H9 (cell line): ENCODE measurements around the gene IGFLR1. TPM values are rescaled to one million over a fixed set of nuclear protein-coding genes. Genes with fewer than 3 reads are reported as not detected.
"Not testable (repeated sequence)": the region's sequence is repeated elsewhere in the genome, so short reads cannot be mapped to it uniquely, and the experiment has no call there.

Source experiments
- DNase-seq: peaks from one replicate; pipeline ENCODE4 v3.0.0-alpha.2; 2017
- H2AFZ ChIP-seq: one replicate; pipeline ENCODE4 v1.6.1; 2013; ENCODE audit warnings: mild to moderate bottlenecking, low read length, control low read depth, moderate library complexity
- H2AK5ac ChIP-seq: 2 replicates; pipeline ENCODE4 v1.6.1; 2013; ENCODE audit warnings: low read length, control low read depth, mixed read lengths; ENCODE audit not compliant: insufficient read length
- H2BK120ac ChIP-seq: one replicate; pipeline ENCODE4 v1.6.1; 2013; ENCODE audit warnings: low read depth, mild to moderate bottlenecking, low read length, control low read depth, inconsistent platforms; ENCODE audit not compliant: poor library complexity, severe bottlenecking
- H2BK12ac ChIP-seq: 2 replicates; pipeline ENCODE4 v1.6.1; 2013; ENCODE audit warnings: low read length, control low read depth, mixed read lengths, low read depth; ENCODE audit not compliant: insufficient read length
- H2BK15ac ChIP-seq: 2 replicates; pipeline ENCODE4 v1.6.1; 2013; ENCODE audit warnings: low read depth, low read length, control low read depth
- H2BK20ac ChIP-seq: one replicate; pipeline ENCODE4 v1.6.1; 2013; ENCODE audit warnings: low read depth, mild to moderate bottlenecking, low read length, control low read depth, inconsistent platforms; ENCODE audit not compliant: poor library complexity, severe bottlenecking
- H2BK5ac ChIP-seq: 2 replicates; pipeline ENCODE4 v1.6.1; 2013; ENCODE audit warnings: low read length, control low read depth, mixed read lengths; ENCODE audit not compliant: insufficient read length
- H3K14ac ChIP-seq: 2 replicates; pipeline ENCODE4 v1.6.1; 2013; ENCODE audit warnings: low read length, control low read depth; ENCODE audit not compliant: insufficient read depth
- H3K18ac ChIP-seq: 2 replicates; pipeline ENCODE4 v1.6.1; 2013; ENCODE audit warnings: low read depth, mild to moderate bottlenecking, mixed read lengths, low read length, control low read depth; ENCODE audit not compliant: insufficient read length
- H3K23ac ChIP-seq: 2 replicates; pipeline ENCODE4 v1.6.1; 2013; ENCODE audit warnings: low read length, control low read depth, mixed read lengths, low read depth; ENCODE audit not compliant: insufficient read length
- H3K23me2 ChIP-seq: 2 replicates; pipeline ENCODE4 v1.6.1; 2013; ENCODE audit warnings: low read depth, mild to moderate bottlenecking, mixed read lengths, low read length, control low read depth; ENCODE audit not compliant: insufficient read length, poor library complexity, severe bottlenecking
- H3K27ac ChIP-seq: 2 replicates; pipeline ENCODE4 v1.5.1; 2013; ENCODE audit warnings: low read length, control low read depth, mixed read lengths, low read depth; ENCODE audit not compliant: insufficient read length
- H3K27me3 ChIP-seq: 2 replicates; pipeline ENCODE4 v1.6.1; 2013; ENCODE audit warnings: low read length, control low read depth, inconsistent platforms; ENCODE audit not compliant: insufficient read depth
- H3K4ac ChIP-seq: 2 replicates; pipeline ENCODE4 v1.6.1; 2013; ENCODE audit warnings: low read depth, mild to moderate bottlenecking, control low read depth, inconsistent platforms, low read length, moderate library complexity
- H3K4me1 ChIP-seq: 2 replicates; pipeline ENCODE4 v1.6.1; 2013; ENCODE audit warnings: low read length, control low read depth, inconsistent platforms; ENCODE audit not compliant: insufficient read depth
- H3K4me2 ChIP-seq: 2 replicates; pipeline ENCODE4 v1.6.1; 2013; ENCODE audit warnings: low read length, control low read depth, mixed read lengths; ENCODE audit not compliant: insufficient read length, insufficient read depth
- H3K56ac ChIP-seq: 2 replicates; pipeline ENCODE4 v1.6.1; 2013; ENCODE audit warnings: low read depth, mild to moderate bottlenecking, mixed read lengths, low read length, control low read depth; ENCODE audit not compliant: insufficient read length
- H3K79me1 ChIP-seq: 2 replicates; pipeline ENCODE4 v1.6.1; 2013; ENCODE audit warnings: low read depth, mild to moderate bottlenecking, moderate library complexity, low read length, control low read depth, inconsistent platforms; ENCODE audit not compliant: insufficient read depth, poor library complexity, severe bottlenecking
- H3K79me2 ChIP-seq: 2 replicates; pipeline ENCODE4 v1.6.1; 2013; ENCODE audit warnings: low read length, control low read depth, inconsistent platforms; ENCODE audit not compliant: insufficient read depth
- H3K9ac ChIP-seq: 2 replicates; pipeline ENCODE4 v1.6.1; 2013; ENCODE audit warnings: low read length, control low read depth, mixed read lengths; ENCODE audit not compliant: insufficient read length; ENCODE audit errors: extremely low read depth
- H3K9me3 ChIP-seq: one replicate; pipeline ENCODE4 v1.6.1; 2013; ENCODE audit warnings: low read depth, low read length, inconsistent platforms; ENCODE audit not compliant: control insufficient read depth
- H3T11ph ChIP-seq: one replicate; pipeline ENCODE4 v1.6.1; 2013; ENCODE audit warnings: mild to moderate bottlenecking, low read length, control low read depth, inconsistent platforms
- H4K20me1 ChIP-seq: one replicate; pipeline ENCODE4 v1.6.1; 2013; ENCODE audit not compliant: control insufficient read depth, insufficient read length, insufficient read depth
- H4K5ac ChIP-seq: 2 replicates; pipeline ENCODE4 v1.6.1; 2013; ENCODE audit warnings: low read depth, mild to moderate bottlenecking, mixed read lengths, low read length, control low read depth; ENCODE audit not compliant: insufficient read length
- H4K8ac ChIP-seq: replicated peaks from 2 replicates; pipeline ENCODE4 v1.6.1; 2013; ENCODE audit warnings: low read length, control low read depth, mixed read lengths, low read depth; ENCODE audit not compliant: insufficient read length
- H4K91ac ChIP-seq: 2 replicates; pipeline ENCODE4 v1.6.1; 2013; ENCODE audit warnings: low read depth, mild to moderate bottlenecking, moderate library complexity, mixed read lengths, low read length, control low read depth; ENCODE audit not compliant: insufficient read length
- H3K27ac Mint-ChIP-seq, 3 experiments: 2 replicates in 2 of 3; 3 replicates in 1 of 3; pipeline ENCODE4 v1.8.0; 2020 to 2021; ENCODE audit warnings: mixed read lengths in 3 of 3, mild to moderate bottlenecking in 1 of 3, moderate library complexity in 1 of 3
- H3K27me3 Mint-ChIP-seq: 2 replicates; pipeline ENCODE4 v1.8.0; 2021; ENCODE audit warnings: low read depth, mild to moderate bottlenecking, moderate library complexity, mixed read lengths
- H3K36me3 Mint-ChIP-seq, 3 experiments: 2 replicates in 2 of 3; 3 replicates in 1 of 3; pipeline ENCODE4 v1.8.0; 2020 to 2021; ENCODE audit warnings: low read depth in 3 of 3, mixed read lengths in 3 of 3; ENCODE audit not compliant: insufficient read depth in 1 of 3
- H3K4me1 Mint-ChIP-seq, 2 experiments: 2 replicates each; pipeline ENCODE4 v1.8.0; 2020; ENCODE audit warnings: mixed read lengths in 2 of 2
- H3K4me3 Mint-ChIP-seq, 2 experiments: 2 replicates in 1 of 2; 3 replicates in 1 of 2; pipeline ENCODE4 v1.8.0; 2020 to 2021; ENCODE audit warnings: mild to moderate bottlenecking in 2 of 2, mixed read lengths in 2 of 2, moderate library complexity in 1 of 2
- H3K9me3 Mint-ChIP-seq, 2 experiments: 2 replicates in 1 of 2; 3 replicates in 1 of 2; pipeline ENCODE4 v1.8.0; 2020; ENCODE audit warnings: mild to moderate bottlenecking in 2 of 2, mixed read lengths in 2 of 2, moderate library complexity in 1 of 2
- CTCF ChIP-seq: fragments of 200-600 bp; sonication (generic); conservative IDR thresholded peaks from 3 replicates; pipeline ENCODE4 v1.8.0; 2021; ENCODE audit warnings: antibody characterized with exemption, mild to moderate bottlenecking
- WGBS: extraction: QIAGEN DNeasy Blood & Tissue Kit; methylation state at CpG from one replicate; pipeline ENCODE4 v1.1.7; 2013; ENCODE audit warnings: missing lambda C conversion rate, low lambda C conversion rate, mixed read lengths; ENCODE audit not compliant: insufficient read length; ENCODE audit errors: extremely low coverage; 5-methylcytosine and 5-hydroxymethylcytosine counted together
- total RNA-seq: library from RNA; stranded (reverse); gene quantifications from 2 replicates; pipeline ENCODE4 v1.2.1, GENCODE V29; 2021

Gene IGFLR1
- total RNA-seq, 1 experiment from 2014 or later: 2.9 TPM

DNA sequence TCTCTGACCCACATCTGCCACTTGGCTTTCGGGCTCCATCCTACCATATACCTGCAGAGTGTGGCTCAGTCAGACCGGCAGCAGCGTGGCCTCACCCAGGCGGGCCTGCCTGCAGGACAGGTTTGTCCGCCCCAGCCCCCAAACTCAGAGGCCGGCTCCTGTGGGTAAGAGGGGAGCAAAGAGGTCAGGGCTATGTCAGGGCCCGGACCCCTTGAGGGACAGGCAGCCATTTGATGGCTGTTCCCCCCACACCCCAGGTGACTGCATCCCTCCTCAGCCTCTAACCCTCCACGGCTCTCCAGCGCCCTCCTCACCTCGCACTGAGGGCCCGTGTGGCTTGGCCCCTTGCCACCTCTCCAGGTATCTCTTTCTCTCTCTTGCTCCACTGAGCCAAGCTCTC is 50.2 kb downstream of the IGFLR1 start:
- H2BK20ac ChIP-seq: no peak overlapping the region
- no peak overlapping the region for H3K27ac ChIP-seq
- H4K91ac ChIP-seq: no peak overlapping the region
- no peak overlapping the region for H2BK120ac ChIP-seq
- H2BK15ac ChIP-seq: no peak overlapping the region
- H3K4ac ChIP-seq: no peak overlapping the region
- H3K23ac ChIP-seq: no peak overlapping the region
- H3T11ph ChIP-seq: no peak overlapping the region
- H3K27me3 Mint-ChIP-seq: peaks cover 1% of the 10 kb centered on the region; the same call in 1 of the 2 replicates
- no peak overlapping the region for H2AFZ ChIP-seq
- no peak overlapping the region for H3K18ac ChIP-seq
- no CpG with 5 or more reads among the region's 11 CpGs for WGBS
- peaks cover 0 to 3% of the 10 kb centered on the region in 2 experiments; a peak in 3 of 5 replicates for H3K9me3 Mint-ChIP-seq
- no peak overlapping the region for H4K8ac ChIP-seq
- H3K79me2 ChIP-seq: no peaks in the 10 kb centered on the region
- H3K27ac Mint-ChIP-seq: no peak overlapping the region
- H2AK5ac ChIP-seq: no peak overlapping the region
- H2BK12ac ChIP-seq: no peak overlapping the region
- H3K36me3 Mint-ChIP-seq: no peaks in the 10 kb centered on the region
- no peaks in the 10 kb centered on the region for H3K9me3 ChIP-seq
- no peak overlapping the region for H2BK5ac ChIP-seq
- no peak overlapping the region for H3K56ac ChIP-seq
- H4K20me1 ChIP-seq: no peaks in the 10 kb centered on the region
- H4K5ac ChIP-seq: no peak overlapping the region
- no peaks in the 10 kb centered on the region for H3K23me2 ChIP-seq
- H3K4me2 ChIP-seq: no peak overlapping the region
- no peak overlapping the region for H3K14ac ChIP-seq
- H3K4me3 Mint-ChIP-seq: no peak overlapping the region
- no peaks in the 10 kb centered on the region for H3K79me1 ChIP-seq
- no peaks in the 10 kb centered on the region for H3K4me1 ChIP-seq
- no peak for DNase-seq
- no peaks in the 10 kb centered on the region for H3K27me3 ChIP-seq
- TF ChIP-seq CTCF: no peak
- peaks cover 3 to 8% of the 10 kb centered on the region in 2 experiments; a peak in 1 of 4 replicates for H3K4me1 Mint-ChIP-seq
- no peak overlapping the region for H3K9ac ChIP-seq

DNA sequence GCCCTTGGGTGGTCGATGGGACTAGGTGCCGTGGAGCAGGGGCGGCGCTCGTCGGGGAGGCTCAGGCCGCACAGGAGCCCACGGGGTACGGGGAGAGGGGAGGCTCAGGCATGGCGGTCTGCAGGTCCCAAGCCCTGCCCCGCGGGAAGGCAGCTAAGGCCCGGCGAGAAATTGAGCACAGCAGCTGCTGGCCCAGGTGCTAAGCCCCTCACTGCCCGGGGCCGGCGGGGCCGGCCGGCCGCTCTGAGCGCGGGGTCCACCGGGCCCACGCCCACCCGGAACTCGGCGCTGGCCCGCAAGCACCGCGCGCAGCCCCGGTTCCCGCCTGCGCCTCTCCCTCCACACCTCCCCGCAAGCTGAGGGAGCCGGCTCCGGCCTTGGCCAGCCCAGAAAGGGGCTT is 51.1 kb downstream of the IGFLR1 start:
- H3K23me2 ChIP-seq, H2BK120ac ChIP-seq, H3K23ac ChIP-seq, H3K27me3 ChIP-seq, H4K5ac ChIP-seq, DNase-seq, H3K4me3 Mint-ChIP-seq, H3K18ac ChIP-seq, H2BK20ac ChIP-seq, H3K79me2 ChIP-seq, H2BK15ac ChIP-seq, H3K36me3 Mint-ChIP-seq, H3K79me1 ChIP-seq, H4K91ac ChIP-seq, H3T11ph ChIP-seq, H3K56ac ChIP-seq, H3K14ac ChIP-seq, H3K4me1 Mint-ChIP-seq, H3K27me3 Mint-ChIP-seq, H3K4me1 ChIP-seq, H2AFZ ChIP-seq, H3K27ac ChIP-seq, H3K4me2 ChIP-seq, H3K9me3 ChIP-seq, H3K9ac ChIP-seq, H2BK5ac ChIP-seq, H3K9me3 Mint-ChIP-seq, H3K4ac ChIP-seq, H2AK5ac ChIP-seq, H4K8ac ChIP-seq, H4K20me1 ChIP-seq, H2BK12ac ChIP-seq, H3K27ac Mint-ChIP-seq: not testable (repeated sequence)
- no CpG with 5 or more reads among the region's 37 CpGs for WGBS
